ENCODE data around the gene FCN2. TPM values are rescaled to one million over a fixed set of nuclear protein-coding genes. Genes with fewer than 3 reads are reported as not detected.
A peak's percentile ranks its signal among the peaks of the same experiment; 100 is the strongest.

FCN2 gene
- total RNA-seq, 4 donors from 2014 or later: 0.49 TPM; not detected in 3

- DNase-seq: no peak
- no peak overlapping the region for H3K4me3 ChIP-seq
Observed at GRCh38 chr9:134863941-134864820, 16.4 kb upstream of the FCN2 start.

GRCh38 chr9:134864821-134865190 is 15.8 kb upstream of the FCN2 start:
- Histone ChIP-seq H3K4me3 (no peak overlapping the region), H3K36me3 (no peaks in the 10 kb centered on the region), H3K9me3 (no peaks in the 10 kb centered on the region), H3K27me3 (no peaks in the 10 kb centered on the region), H3K27ac (no peak overlapping the region), H3K4me1 (no peaks in the 10 kb centered on the region)
- intact Hi-C loops (cut with DNase I; ENCODE audit: low total_unique reads): no loop called here
- no peak for DNase-seq
- no peak for TF ChIP-seq POLR2A (IDR thresholded peaks at IDR 0.05)
- TF ChIP-seq CTCF (IDR thresholded peaks at IDR 0.05): no peak

More at GRCh38 chr9:134863941-134864820, 16.4 kb upstream of the FCN2 start:
- TF ChIP-seq CTCF (IDR thresholded peaks at IDR 0.05) (no peak), POLR2A (IDR thresholded peaks at IDR 0.05) (no peak)
- Histone ChIP-seq H3K36me3 (no peaks in the 10 kb centered on the region), H3K27me3 (no peaks in the 10 kb centered on the region), H3K9me3 (no peaks in the 10 kb centered on the region), H3K27ac (no peak overlapping the region), H3K4me1 (no peaks in the 10 kb centered on the region)
- intact Hi-C loops (cut with DNase I; ENCODE audit: low total_unique reads): no loop called here

GRCh38 chr9:134867917-134868750 is 12.5 kb upstream of the FCN2 start:
- H3K27me3 ChIP-seq: no peaks in the 10 kb centered on the region
- no peaks in the 10 kb centered on the region for H3K9me3 ChIP-seq
- DNase-seq: peak; percentile 6 to 11
- H3K36me3 ChIP-seq: no peaks in the 10 kb centered on the region
- TF ChIP-seq POLR2A (IDR thresholded peaks at IDR 0.05) (no peak), CTCF (IDR thresholded peaks at IDR 0.05) (no peak)
- no peak overlapping the region for H3K4me3 ChIP-seq
- intact Hi-C loops (cut with DNase I; ENCODE audit: low total_unique reads): no loop called here
- H3K4me1 ChIP-seq: no peaks in the 10 kb centered on the region
- H3K27ac ChIP-seq: no peak overlapping the region

- Histone ChIP-seq H3K4me1 (no peaks in the 10 kb centered on the region), H3K27me3 (no peaks in the 10 kb centered on the region), H3K27ac (no peak overlapping the region), H3K9me3 (no peaks in the 10 kb centered on the region), H3K36me3 (no peaks in the 10 kb centered on the region), H3K4me3 (no peak overlapping the region)
- no peak for TF ChIP-seq CTCF (IDR thresholded peaks at IDR 0.05)
- no peak for TF ChIP-seq POLR2A (IDR thresholded peaks at IDR 0.05)
- peak; percentile 7 to 8 for DNase-seq
- intact Hi-C loops (cut with DNase I; ENCODE audit: low total_unique reads): no loop called here
Observed at GRCh38 chr9:134868751-134869553, 11.7 kb upstream of the FCN2 start.
